NCI-H2227 (cell line): Measurements from ENCODE around the gene ZSWIM5.
A peak's percentile ranks its signal among the peaks of the same experiment; 100 is the strongest.
"Not testable (repeated sequence)": the region's sequence is repeated elsewhere in the genome, so short reads cannot be mapped to it uniquely, and the experiment has no call there.

Experiments
- DNase-seq: peaks from one replicate; lab custom pipeline; 2025; ENCODE audit not compliant: unreplicated experiment; lab: John Stamatoyannopoulos, UW

The ZSWIM5 gene

DNA sequence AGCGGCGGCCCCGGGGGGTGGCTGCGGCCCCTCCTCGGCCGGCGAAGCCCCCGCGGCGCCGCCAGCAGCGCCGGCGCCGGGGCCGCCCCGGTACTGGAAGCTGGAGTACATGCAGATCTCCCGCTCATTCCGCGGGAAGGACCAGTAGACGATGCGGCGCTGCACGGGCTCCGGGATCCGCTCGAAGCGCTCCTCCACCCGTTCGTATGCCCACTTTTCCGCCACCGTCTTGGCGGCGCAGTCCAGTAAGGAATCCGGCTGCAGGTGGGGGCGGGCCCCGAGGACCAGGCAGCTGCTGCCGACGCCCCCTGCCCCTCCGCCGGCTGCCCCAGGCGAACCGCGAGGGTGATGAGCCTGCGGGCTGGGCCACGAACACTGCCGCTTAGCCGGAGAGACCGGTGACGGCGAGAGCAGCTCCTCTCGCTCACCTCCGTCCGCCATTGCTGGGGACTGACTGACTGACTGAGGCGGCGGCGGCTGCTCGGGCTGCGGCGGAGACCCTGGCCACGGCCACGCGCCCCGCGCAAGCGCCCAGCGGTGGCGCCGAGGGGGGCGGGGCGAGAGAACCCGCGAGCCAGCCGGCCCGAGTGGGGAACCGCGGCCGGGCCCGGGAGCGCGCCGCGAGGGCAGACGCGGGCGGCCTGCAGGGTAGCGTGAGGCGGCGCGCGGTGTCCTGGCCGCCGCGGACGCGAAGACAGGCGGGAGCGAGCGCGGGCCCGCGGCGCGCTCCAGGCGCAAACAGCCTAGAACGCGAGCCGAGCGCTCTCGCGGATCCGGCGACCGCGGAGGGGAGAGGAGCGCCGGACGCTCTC, at the start of gene ZSWIM5:
ZSWIM5 (minus strand) TSS at position 696 of the 812 bp plus-strand sequence; CDS start at position 441, 255 bp downstream.
- peak; percentile 90 for DNase-seq

DNA sequence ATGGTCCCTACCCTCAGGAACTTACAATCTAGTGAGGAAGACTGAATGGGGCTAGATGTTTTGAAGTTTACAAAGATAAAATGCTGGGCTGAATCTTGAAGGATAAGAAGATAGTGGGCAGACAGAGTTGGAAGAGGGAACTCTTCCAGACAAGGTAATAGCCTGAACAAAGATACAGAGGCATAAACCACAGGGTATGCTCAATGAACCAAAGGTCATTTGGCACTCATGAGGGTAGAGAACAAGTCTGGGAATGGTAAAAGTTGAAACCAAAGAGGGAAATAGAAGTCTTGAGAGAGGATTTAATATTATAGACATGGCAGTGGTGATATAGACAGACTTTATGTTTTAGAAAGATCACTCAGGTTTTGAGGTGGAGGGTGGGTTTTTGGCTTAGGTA, 48.1 kb upstream of the ZSWIM5 start:
- no peak for DNase-seq

DNA sequence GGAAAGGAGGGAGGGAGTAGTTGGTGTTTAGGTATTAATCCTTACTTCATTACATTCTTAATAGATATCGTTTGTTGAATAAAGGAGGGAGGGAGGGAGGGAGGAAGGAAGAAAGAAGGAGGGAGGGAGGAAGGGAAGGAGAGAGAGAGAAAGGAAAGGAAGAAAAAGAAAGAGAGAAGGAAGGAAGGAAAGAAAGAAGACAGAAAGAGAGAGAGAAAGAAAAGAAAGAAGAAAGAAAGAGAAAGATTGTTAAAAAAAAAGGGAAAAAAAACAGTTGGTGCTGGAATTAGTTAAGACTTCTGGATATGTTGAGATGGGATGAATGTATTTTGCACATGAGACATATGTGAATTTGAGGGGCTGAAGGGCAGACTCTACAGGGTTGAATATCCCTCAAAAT, 44.1 kb upstream of the ZSWIM5 start:
- no peak for DNase-seq

DNA sequence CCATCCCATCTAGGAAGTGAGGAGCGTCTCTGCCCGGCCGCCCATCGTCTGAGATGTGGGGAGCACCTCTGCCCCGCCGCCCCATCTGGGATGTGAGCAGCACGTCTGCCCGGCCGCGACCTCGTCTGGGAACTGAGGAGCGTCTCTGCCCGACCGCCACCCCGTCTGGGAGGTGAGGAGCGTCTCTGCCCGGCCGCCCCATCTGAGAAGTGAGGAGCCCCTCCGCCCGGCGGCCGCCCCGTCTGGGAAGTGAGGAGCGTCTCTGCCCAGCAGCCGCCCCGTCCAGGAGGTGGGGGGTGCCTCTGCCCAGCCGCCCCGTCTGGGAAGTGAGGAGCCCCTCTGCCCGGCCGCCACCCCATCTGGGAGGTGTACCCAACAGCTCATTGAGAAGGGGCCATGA, 41.6 kb upstream of the ZSWIM5 start:
- not testable (repeated sequence) for DNase-seq

DNA sequence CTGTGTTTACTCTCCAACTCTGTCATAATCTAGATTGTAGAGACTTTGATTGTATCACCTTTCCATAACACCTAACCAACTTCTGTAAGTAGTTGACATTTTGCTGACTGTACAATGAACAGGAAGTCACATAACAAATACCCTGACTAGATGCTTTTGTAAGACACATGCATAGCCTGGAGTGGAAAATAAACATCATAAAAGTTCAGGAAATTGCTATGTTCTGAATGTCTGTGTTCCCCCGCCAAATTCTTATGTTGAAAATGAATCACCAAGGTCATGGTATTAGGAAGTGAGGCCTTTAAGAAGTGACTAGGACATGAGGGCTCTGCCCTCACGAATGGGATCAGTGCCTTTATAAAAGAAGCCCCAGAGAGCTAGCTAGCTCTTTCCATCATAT, 40.4 kb upstream of the ZSWIM5 start:
- DNase-seq, result no peak

DNA sequence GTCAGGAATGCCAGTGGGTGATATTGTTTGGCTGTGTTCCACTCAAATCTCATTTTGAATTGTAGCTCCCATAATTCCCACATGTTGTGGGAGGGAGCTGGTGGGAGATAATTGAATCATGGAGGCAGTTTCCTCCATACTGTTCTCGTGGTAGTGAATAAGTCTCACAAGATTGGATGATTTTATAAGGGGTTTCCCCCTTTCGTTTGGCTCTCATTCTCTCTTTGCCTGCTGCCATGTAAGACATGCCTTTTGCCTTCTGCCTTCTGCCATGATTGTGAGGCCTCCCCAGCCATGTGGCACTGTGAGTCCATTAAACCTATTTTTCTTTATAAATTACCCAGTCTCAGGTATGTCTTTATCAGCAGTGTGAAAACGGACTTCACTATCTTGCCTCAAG, 40.0 kb upstream of the ZSWIM5 start:
- not testable (repeated sequence) for DNase-seq

DNA sequence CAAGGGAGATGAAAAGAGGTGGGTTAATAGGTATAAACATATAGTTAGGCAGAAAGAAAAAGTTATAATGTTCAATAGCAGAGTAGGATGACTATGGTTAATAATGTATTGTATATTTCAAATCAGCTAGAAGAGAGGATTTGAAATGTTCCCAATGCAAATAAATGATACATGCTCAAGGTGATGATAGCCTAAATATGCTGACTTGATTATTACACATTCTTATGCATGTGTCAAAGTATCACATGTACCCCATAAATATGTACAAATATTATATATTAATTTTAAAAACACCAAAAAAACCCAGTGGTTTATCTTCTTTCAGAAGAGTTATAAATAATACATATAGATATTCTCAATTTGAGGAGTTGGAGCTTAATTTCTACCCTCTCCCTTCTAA, 38.3 kb upstream of the ZSWIM5 start:
- DNase-seq, result no peak

DNA sequence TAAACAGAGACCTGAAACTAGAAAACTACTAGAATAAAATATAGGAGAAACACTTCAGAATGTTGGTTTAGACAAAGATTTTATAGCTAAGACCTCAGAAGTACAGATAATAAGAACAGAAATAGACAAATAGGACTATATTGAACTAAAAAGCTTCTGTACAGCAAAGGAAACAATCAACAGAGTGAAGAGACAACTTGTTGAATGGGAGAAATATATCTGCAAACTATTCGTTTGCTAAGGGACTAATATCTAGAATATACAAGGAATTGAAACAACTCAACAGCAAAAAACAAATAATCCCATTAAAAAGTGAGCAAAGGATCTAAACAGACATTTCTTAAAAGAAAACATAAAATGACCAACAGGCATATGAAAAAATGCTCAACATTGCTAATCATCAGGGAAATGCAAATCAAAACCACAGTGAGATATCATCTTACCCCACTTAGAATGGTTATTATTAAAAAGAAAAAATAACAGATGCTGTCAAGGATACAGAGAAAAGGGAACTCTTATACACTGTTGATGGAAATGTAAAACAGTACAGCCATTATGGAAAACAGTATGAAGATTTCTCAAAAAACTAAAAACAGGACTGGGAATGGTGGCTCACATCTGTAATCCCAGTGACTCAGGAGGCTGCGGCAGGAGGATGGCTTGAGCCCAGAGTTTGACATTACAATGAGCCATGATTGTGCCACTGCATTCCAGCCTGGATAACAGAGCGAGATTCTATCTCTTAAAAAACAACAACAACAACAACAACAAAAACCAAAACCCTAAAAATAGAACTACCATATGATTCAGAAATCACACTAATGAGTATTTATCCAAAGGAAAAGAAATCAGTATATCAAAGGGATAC, 37.3 kb upstream of the ZSWIM5 start:
- no peak for DNase-seq

DNA sequence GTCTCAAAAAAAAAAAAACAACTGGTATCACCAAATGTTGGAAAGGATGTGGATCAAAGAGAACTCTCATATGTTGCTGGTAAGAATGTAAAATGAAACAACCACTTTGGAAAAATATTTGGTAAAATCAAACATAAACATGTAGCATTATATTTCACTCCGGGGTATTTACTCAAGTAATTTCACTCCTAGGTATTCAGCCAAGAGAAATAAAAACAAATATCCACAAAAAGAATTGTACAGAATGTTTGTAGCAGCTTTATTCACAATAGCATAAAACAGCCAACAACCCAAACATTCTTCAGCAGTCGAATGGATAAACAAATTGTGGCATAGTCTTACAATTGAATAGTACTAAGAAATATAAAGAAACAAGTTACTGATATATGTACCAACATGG, 32.4 kb upstream of the ZSWIM5 start:
- DNase-seq, result no peak

DNA sequence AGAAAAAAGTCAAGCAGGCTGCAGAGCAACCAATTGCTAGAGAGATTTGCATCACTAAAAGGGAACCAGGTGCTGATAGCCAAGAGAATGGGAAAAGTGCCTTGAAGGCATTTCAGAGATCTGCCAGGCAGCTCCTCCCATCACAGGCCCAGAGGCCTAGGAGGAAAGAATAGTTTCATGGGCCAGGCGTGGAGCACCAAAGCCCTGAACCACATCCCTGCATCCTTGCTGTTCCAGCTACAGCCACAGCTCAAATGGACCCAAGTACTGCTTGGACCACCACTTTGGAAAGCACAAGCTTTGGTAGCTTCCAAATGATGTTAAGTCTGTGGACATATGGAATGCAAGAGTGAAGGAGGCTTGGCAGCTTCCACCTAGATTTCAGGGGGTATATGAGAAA, 29.7 kb upstream of the ZSWIM5 start:
- no peak for DNase-seq

DNA sequence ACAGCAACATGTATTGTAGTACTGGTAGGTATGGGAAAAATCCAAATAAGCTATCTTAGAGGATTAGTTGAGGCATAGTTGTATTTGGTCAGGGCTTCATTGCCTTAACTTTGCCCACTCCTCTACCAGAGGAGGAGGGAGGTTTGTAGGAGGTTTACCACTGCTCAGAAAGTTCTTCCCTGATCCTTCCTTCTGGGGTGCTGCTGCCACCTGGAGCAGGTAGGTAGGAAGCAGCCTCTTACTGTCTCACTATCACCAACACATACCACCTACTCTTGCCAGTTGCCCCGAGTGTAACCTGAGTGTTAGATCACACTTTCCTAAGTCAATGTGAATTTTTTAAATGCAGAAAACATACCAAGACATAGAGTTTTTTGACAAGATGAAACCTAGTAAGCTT, 24.1 kb upstream of the ZSWIM5 start:
- no peak for DNase-seq

DNA sequence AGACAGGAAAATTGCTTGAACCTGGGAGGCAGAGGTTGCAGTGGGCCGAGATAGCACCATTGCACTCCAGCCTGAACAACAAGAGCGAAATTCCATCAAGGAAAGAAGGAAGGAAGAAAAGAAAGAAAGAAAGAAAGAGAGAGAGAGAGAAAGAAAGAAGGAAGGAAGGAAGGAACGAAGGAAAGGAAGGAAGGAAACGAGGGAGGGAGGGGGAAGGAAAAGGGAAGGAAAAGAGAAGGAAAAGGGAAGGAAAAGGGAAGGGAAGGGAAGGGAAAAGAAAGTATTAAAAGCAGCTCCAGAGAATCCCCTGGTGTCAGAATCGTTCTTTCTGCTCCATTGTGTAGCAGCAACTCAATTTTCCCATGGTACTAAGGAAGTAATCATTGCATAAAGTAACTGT, 19.2 kb upstream of the ZSWIM5 start:
- no peak for DNase-seq

DNA sequence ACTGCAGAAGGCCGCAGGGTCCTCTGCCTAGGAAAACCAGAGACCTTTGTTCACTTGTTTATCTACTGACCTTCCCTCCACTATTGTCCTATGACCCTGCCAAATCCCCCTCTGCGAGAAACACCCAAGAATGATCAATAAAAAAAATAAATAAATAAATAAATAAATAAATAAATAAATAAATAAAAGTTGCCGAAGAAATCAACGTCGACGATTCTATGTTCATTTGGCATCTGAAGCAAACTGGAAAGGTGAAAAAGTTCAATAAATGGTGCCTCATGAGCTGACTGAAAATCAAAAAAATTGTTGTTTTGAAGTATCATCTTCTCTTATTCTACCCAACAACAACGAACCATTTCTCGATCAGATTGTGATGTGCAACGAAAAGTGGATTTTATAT, 17.3 kb upstream of the ZSWIM5 start:
- DNase-seq, result not testable (repeated sequence)

DNA sequence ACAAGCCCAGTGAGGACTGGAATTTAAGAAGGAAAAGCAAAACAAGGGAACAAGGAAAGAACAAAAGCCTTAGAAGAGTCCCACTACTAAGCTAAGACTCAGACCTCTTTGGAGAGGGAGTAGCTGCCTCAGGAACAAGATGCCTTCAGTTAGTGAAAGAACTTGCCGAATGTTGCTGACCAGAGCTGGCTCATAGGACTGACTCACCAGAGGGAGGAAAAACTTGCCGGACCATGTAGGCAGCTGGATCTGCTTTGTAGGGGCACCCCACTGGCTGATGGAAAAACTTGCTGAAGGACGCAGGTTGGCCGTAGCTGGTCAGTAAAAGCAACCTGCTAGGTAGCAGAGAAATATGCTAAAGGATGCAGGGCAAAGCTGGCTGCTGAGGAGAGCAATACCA, 15.3 kb upstream of the ZSWIM5 start:
- no peak for DNase-seq

DNA sequence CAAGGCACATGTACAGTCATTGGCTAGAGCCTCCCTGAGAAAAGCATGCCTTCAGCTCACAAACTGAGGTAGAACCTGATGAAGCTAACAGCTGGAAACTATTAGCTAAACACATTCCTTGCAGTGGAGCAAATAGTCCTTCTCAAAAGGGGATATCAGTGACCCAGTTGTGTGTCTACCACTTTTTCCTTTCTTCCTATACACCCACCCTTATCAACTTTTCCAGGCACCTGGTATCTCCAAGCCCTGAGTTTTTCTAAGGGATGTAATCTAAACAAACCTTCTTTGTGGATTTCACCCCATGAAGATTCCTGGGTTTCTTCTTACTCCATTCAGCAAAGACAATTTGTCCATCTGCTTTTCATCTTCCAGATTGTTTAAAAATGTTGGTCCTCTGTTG, 10.5 kb upstream of the ZSWIM5 start:
- no peak for DNase-seq

DNA sequence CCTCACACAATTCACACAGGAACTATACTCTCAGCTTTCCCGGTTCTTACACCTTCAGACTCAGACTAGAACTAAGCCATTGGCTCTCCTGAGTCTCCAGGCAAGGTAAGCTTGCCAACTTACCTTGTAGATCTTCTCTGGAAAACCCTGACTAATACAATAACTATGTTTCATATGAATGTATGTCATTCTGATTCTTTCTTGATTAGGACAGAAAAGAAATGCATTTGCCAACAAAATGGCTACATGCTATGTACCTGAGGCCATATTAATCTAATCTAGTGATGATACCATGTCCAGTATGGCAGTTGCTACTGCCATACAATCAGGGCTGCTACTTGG, 9.8 kb upstream of the ZSWIM5 start:
- DNase-seq, result no peak

DNA sequence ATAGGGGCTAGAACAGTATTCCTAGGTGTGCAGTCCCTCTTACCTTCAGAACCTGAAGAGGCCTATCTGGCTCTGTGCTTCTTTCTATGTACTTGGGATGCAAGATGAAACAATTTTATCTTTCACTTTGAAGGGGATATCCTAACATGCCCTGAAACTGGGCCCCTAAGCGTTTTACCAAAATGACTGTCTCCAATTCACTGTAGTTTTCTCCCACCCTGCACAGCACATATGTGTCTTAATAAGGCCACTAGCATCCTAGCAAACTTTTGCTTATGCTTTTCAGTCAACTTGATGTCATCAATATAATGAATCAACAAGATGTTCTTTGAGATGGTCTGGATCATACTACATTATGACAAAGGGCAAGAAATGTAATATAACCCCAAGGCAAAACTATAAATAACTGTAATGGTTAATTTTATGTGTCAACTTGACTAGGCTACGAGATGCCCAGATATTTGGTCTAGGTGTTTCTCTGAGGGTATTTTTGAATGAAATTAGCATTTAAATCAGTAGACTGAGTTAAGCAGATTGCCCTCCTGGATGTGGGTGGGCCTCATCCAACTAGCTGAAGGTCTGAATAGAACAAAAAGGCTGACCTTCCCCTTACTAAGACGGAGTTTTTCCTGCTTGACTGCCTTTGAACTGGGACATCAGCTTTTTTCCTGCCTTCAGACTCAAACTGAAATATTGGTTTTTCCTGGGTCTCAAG, 9.2 kb upstream of the ZSWIM5 start:
- no peak for DNase-seq

DNA sequence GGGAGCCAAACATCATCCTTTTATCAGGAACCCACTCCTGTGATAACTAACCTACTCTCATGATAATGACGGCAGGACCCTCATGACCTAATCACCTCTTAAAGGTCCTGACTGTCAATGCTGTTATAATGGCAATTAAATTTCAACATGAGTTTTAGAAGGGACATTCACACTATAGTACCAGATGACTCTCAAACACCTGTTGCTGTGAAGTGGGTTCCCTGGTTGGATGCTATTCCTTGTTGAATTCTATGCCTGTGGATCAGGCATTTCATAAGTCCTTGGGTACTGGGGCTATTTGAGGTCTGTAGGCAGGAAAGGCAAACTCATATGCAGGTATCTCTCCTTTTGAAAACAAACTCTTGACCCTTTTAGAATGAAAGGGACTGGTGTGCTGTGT, 7.5 kb upstream of the ZSWIM5 start:
- no peak for DNase-seq

DNA sequence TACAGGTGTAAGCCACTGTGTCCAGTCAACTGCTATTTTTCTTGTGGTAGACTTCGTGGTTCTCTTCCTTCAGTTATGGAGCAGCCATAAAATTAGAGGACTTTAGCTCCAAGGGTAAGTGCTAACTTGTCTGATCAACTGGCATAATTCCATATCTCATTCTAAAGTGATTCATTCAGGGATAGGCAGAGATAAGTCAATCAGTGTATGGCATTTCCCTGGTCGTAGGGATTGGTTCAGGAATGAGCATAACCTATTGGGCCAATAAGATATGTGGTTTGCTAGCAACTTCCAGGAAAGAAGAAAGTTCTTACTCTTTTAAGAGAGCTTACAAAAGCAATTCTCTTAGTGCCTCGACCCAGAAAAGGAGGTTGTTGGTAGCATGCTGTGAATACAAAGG, 4.7 kb upstream of the ZSWIM5 start:
- DNase-seq, result no peak

DNA sequence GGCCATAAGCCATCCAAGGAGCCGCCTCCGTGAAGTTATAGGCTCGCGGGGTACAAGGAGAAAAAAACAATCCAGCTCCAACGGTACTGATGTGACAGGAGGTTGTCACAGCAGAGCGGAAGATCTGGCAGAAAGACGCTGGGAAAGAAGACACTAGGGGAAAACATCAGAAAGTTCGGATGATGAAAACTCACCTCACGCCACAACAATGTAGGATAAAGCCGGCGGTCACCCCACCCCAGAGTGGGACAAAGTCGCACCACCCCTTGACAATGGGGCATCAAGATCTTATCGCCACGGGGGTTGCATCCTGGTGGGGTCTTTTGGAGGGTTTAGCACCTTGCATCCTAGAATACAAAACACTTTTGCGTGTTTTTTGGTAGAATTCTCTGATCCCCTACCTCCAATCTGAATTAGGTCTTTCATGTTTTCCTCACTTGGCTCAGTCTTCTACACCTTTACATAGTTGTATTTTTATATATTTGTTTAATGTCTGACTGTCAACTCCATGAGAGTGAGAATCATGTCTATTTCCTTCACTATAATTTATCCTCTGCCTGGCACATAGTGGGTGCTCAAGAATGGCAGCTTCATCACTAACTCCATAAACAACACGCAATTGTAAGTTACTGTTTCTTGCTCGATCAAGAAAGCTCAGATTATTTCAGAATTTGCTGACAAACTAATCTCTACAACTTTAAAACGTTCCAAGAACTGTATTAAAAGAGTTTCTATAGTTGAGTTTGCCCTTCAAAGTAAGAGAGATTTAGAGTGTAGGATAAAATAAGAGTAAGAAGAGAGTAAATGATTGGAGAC, 611 bp upstream of the ZSWIM5 start:
- no peak for DNase-seq
